ENCODE measurements around the gene MICAL3. TPM values are rescaled to one million over a fixed set of nuclear protein-coding genes. Genes with fewer than 3 reads are reported as not detected.

MICAL3 gene
- total and polyA plus RNA-seq, 2 of the 8 experiments (the other 6 are each of a cell fraction or from before 2014, with no cell fraction given) = 8.3 to 41.8 TPM

DNA sequence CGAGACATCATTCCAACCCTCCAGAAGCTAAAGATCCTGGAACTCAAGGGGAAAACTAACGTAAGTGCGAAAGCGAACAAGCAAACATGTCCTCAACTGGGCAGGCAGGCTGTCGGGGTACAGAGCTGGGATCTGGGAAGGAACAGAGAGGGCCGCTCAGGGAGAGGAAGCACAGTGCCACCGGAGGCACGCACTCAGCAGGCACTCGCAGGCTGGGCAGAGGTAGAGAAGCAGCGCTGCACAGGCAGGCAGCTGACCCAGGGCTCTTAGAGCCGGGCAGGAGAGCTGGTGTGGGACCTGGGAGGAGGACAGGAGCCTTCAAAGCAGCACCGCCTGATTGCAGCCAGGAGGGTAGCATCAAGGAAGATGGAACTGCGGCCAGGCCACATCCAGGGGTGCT lies 62.2 kb downstream of the MICAL3 start:
- H3K27ac ChIP-seq (ENCODE audit: low read depth, low read length) = no peak overlapping the region
- no peaks in the 10 kb centered on the region for H3K27me3 ChIP-seq (replicated peaks in 1 of 4; ENCODE audit: control insufficient read depth in 3 of 4, extremely low read depth in 1 of 4, insufficient read depth in 3 of 4, low read length in 3 of 4)
- no peak overlapping the region for H2BK120ac ChIP-seq (replicated peaks; ENCODE audit: low read depth, low read length)
- H3K23me2 ChIP-seq (ENCODE audit: low read depth, low read length) = no peaks in the 10 kb centered on the region
- POLR2A ChIA-PET (ENCODE audit: partially characterized antibody) = no interaction called here
- FAIRE-seq (no peak), DNase-seq (ENCODE audit: low read depth in 1 of 2, low spot score in 2 of 2) (no peak)
- 0 out of 2 replicates have a peak, but pooled peaks cover 5% of the 10 kb centered on the region for H3K79me1 ChIP-seq (ENCODE audit: low read depth, low read length)
- no peak overlapping the region for H2BK15ac ChIP-seq (ENCODE audit: low read length)
- H4K20me1 ChIP-seq (replicated peaks in 1 of 2; ENCODE audit: control insufficient read depth in 1 of 2, insufficient read depth in 2 of 2, low read length in 2 of 2) = peaks cover 6 to 24% of the 10 kb centered on the region in 2 experiments
- no peak overlapping the region for H3K14ac ChIP-seq (ENCODE audit: insufficient read length)
- no peak overlapping the region for H3K23ac ChIP-seq (ENCODE audit: insufficient read length)
- H3K9ac ChIP-seq (replicated peaks in 1 of 4; ENCODE audit: extremely low read depth in 1 of 4, low read depth in 3 of 4, low read length in 3 of 4) = no peak overlapping the region
- 89% methylated on average over 13 of the region's 13 CpGs; no CpG with 5 or more reads in 1 of the 2 experiments for WGBS, 2 experiments (ENCODE audit: extremely low coverage in 1 of 2, insufficient coverage in 1 of 2, insufficient read length in 1 of 2, insufficient replicate concordance in 2 of 2, low coverage in 1 of 2, low lambda C conversion rate in 2 of 2, missing lambda C conversion rate in 1 of 2)
- H2BK20ac ChIP-seq (ENCODE audit: low read length) = no peak overlapping the region
- CTCF ChIA-PET (ENCODE audit: partially characterized antibody) = interaction anchor here (0.7 to 1.3 kb wide), 6 partner anchors 14 to 132 kb away, joined by 3 to 4 read pairs (median 3); no protein-coding TSS in a partner anchor
- no peak overlapping the region for H3K4me2 ChIP-seq (ENCODE audit: insufficient read depth in 1 of 2, low read depth in 2 of 2, low read length in 2 of 2)
- H3K4me3 ChIP-seq (ENCODE audit: extremely low read depth in 1 of 4, insufficient read depth in 2 of 4, low read depth in 3 of 4, low read length in 4 of 4) = no peak overlapping the region
- H3K79me2 ChIP-seq (ENCODE audit: control insufficient read depth in 1 of 2, insufficient read depth in 2 of 2, low read length in 2 of 2) = peaks cover 0 to 49% of the 10 kb centered on the region in 2 experiments; a peak in 2 of 4 replicates
- no peak overlapping the region for H3K56ac ChIP-seq (replicated peaks; ENCODE audit: insufficient read length, low read depth, low read length)
- H4K5ac ChIP-seq (ENCODE audit: insufficient read length, low read depth, low read length) = no peak overlapping the region
- no peak overlapping the region for H4K91ac ChIP-seq (replicated peaks; ENCODE audit: insufficient read length, low read length)
- H3K36me3 ChIP-seq (ENCODE audit: control insufficient read depth in 2 of 4, insufficient read depth in 4 of 4, low read length in 3 of 4) = no peaks in the 10 kb centered on the region
- H2BK12ac ChIP-seq (ENCODE audit: low read depth, low read length) = no peak overlapping the region
- no peak overlapping the region for H2AK5ac ChIP-seq (ENCODE audit: low read depth, low read length)
- no peak overlapping the region for H4K8ac ChIP-seq (ENCODE audit: extremely low read depth, insufficient read depth, low read length)
- no peak overlapping the region for H3K4ac ChIP-seq (replicated peaks; ENCODE audit: insufficient read length, low read depth, low read length)
- H2BK5ac ChIP-seq (ENCODE audit: low read depth, low read length) = 0 out of 2 replicates have a peak overlapping the region, but pooled peaks have one; percentile 7
- no peaks in the 10 kb centered on the region for H3K9me3 ChIP-seq (ENCODE audit: insufficient read depth in 2 of 2, low read depth in 1 of 2, low read length in 1 of 2)
- no peak overlapping the region for H2AFZ ChIP-seq (ENCODE audit: low read length)
- H3K18ac ChIP-seq (ENCODE audit: extremely low read depth, low read length) = no peak overlapping the region
- TF ChIP-seq, protein P1, sequence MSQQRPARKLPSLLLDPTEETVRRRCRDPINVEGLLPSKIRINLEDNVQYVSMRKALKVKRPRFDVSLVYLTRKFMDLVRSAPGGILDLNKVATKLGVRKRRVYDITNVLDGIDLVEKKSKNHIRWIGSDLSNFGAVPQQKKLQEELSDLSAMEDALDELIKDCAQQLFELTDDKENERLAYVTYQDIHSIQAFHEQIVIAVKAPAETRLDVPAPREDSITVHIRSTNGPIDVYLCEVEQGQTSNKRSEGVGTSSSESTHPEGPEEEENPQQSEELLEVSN (IDR thresholded peaks at IDR 0.05) = no peak
- TF ChIP-seq SUZ12 (IDR thresholded peaks at IDR 0.05; ENCODE audit: low read length) = no peak
- no peak for TF ChIP-seq CHD2 (IDR thresholded peaks at IDR 0.05; ENCODE audit: low read length)
- no peak for TF ChIP-seq ASH2L (IDR thresholded peaks at IDR 0.05; ENCODE audit: low read length)
- no peak for TF ChIP-seq KDM5A (IDR thresholded peaks at IDR 0.05; ENCODE audit: low read length)
- TF ChIP-seq GABPA (IDR thresholded peaks at IDR 0.05; ENCODE audit: borderline replicate concordance, insufficient read depth, low read length) = no peak
- TF ChIP-seq ZNF274 (IDR thresholded peaks at IDR 0.05; ENCODE audit: borderline replicate concordance, extremely low read depth, low read length) = no peak
- TF ChIP-seq GTF2F1 (IDR thresholded peaks at IDR 0.05; ENCODE audit: borderline replicate concordance, low read depth, low read length) = no peak
- no peak for TF ChIP-seq POLR2AphosphoS5 (IDR thresholded peaks at IDR 0.05; ENCODE audit: low read depth, low read length)
- TF ChIP-seq EGR1 (IDR thresholded peaks at IDR 0.05; ENCODE audit: borderline replicate concordance, low read depth, low read length) = no peak
- peaks cover 0 to 4% (median 2%) of the 10 kb centered on the region in 4 experiments; a peak in 6 of 7 replicates for H3K4me1 ChIP-seq (replicated peaks in 1 of 4; ENCODE audit: control insufficient read depth in 3 of 4, insufficient read depth in 4 of 4, low read length in 3 of 4)
